ENCODE results near the gene PAPSS2.

PAPSS2 gene

GRCh38 chr10:87671139-87671815, 11.6 kb downstream of the PAPSS2 start:
- DNase-seq (ENCODE audit: low read depth in 2 of 2) = no peak

- no peak for DNase-seq (ENCODE audit: low read depth in 2 of 2)
Observed at GRCh38 chr10:87672551-87672950, 12.9 kb downstream of the PAPSS2 start.

GRCh38 chr10:87674943-87675342, 15.3 kb downstream of the PAPSS2 start:
- no peak for DNase-seq (ENCODE audit: low read depth in 2 of 2)

GRCh38 chr10:87675396-87676376, 16.0 kb downstream of the PAPSS2 start:
- DNase-seq (ENCODE audit: low read depth in 2 of 2) = no peak

GRCh38 chr10:87677595-87677994, 17.9 kb downstream of the PAPSS2 start:
- no peak for DNase-seq (ENCODE audit: low read depth in 2 of 2)

GRCh38 chr10:87678302-87678701, 18.6 kb downstream of the PAPSS2 start:
- DNase-seq (ENCODE audit: low read depth in 2 of 2) = no peak

- no peak for DNase-seq (ENCODE audit: low read depth in 2 of 2)
Observed at GRCh38 chr10:87683356-87683755, 23.7 kb downstream of the PAPSS2 start.

- DNase-seq (ENCODE audit: low read depth in 2 of 2) = no peak
Observed at GRCh38 chr10:87684001-87684638, 24.4 kb downstream of the PAPSS2 start.

GRCh38 chr10:87685832-87686574, 26.3 kb downstream of the PAPSS2 start:
- DNase-seq (ENCODE audit: low read depth in 2 of 2) = no peak

- no peak for DNase-seq (ENCODE audit: low read depth in 2 of 2)
Observed at GRCh38 chr10:87691506-87692070, 31.9 kb downstream of the PAPSS2 start.

- DNase-seq (ENCODE audit: low read depth in 2 of 2) = no peak
Observed at GRCh38 chr10:87692956-87693484, 33.3 kb downstream of the PAPSS2 start.

GRCh38 chr10:87694011-87694794, 34.5 kb downstream of the PAPSS2 start:
- no peak for DNase-seq (ENCODE audit: low read depth in 2 of 2)

- DNase-seq (ENCODE audit: low read depth in 2 of 2) = no peak
Observed at GRCh38 chr10:87695074-87695473, 35.4 kb downstream of the PAPSS2 start.

GRCh38 chr10:87696922-87697745, 37.5 kb downstream of the PAPSS2 start:
- DNase-seq (ENCODE audit: low read depth in 2 of 2) = no peak

- DNase-seq (ENCODE audit: low read depth in 2 of 2) = no peak
Observed at GRCh38 chr10:87700031-87700796, 40.5 kb downstream of the PAPSS2 start.

GRCh38 chr10:87702260-87702972, 42.7 kb downstream of the PAPSS2 start:
- no peak for DNase-seq (ENCODE audit: low read depth in 2 of 2)

GRCh38 chr10:87702973-87703294, 43.3 kb downstream of the PAPSS2 start:
- no peak for DNase-seq (ENCODE audit: low read depth in 2 of 2)

GRCh38 chr10:87703771-87704170, 44.1 kb downstream of the PAPSS2 start:
- DNase-seq (ENCODE audit: low read depth in 2 of 2) = no peak
